HepG2 (cell line): ENCODE data around the gene MACROD2. TPM values are rescaled to one million over a fixed set of nuclear protein-coding genes. Genes with fewer than 3 reads are reported as not detected.

ENCODE experiments used
- ATAC-seq: fragments of 200-7000 bp; cut with Tn5 transposase; 3 replicates; pipeline ENCODE4 v1.9.1; 2020; ENCODE audit warnings: mild to moderate bottlenecking, moderate library complexity
- BruUV-seq: library from RNA; stranded (reverse); fragments of 400-500 nt; replicated peaks from 2 replicates; lab custom pipeline; 2021; lab: Mats Ljungman, UMichigan
- CTCF ChIA-PET: fragments of 300-600 bp; formaldehyde crosslinking; extraction: SDS; loops from one replicate; lab custom pipeline; 2021; ENCODE audit warnings: low total read pairs, inconsistent platforms, low intra/inter-chr PET ratio; lab: Yijun Ruan, JAX
- POLR2A ChIA-PET: fragments of 350-600 bp; sonication (Branson Sonifier 250); formaldehyde crosslinking; loops from one replicate; lab custom pipeline; 2020; ENCODE audit warnings: antibody characterized with exemption, inconsistent platforms; lab: Yijun Ruan, JAX
- DNase-seq: peaks from one replicate; pipeline ENCODE4 v3.0.0-alpha.2; 2015; ENCODE audit warnings: low spot score
- FAIRE-seq: peaks from 3 replicates; lab custom pipeline; 2011; peaks lifted over from hg19 to GRCh38; lab: Jason Lieb, UNC
- H2AFZ ChIP-seq: one replicate; pipeline ENCODE4 v1.6.1; 2011; ENCODE audit warnings: low read length, inconsistent platforms
- H3K27ac ChIP-seq: fragments of 300-600 bp; 3 replicates; pipeline ENCODE4 v1.8.0; 2011; ENCODE audit warnings: mixed run types, mild to moderate bottlenecking, mixed read lengths, low read length, inconsistent platforms; ENCODE audit not compliant: insufficient read depth; ENCODE audit errors: extremely low read length
- H3K27me3 ChIP-seq, 2 experiments: fragments of 200-600 bp in 1 of 2; 2 replicates in 1 of 2; 3 replicates in 1 of 2; pipeline versions ENCODE4 v1.6.0 to v1.8.0; 2011; ENCODE audit warnings: low read length in 2 of 2, mild to moderate bottlenecking in 2 of 2, moderate library complexity in 2 of 2, inconsistent platforms in 1 of 2; ENCODE audit not compliant: insufficient read depth in 2 of 2, control insufficient read depth in 1 of 2
- H3K36me3 ChIP-seq, 2 experiments: fragments of 200-600 bp in 1 of 2; replicated peaks in 1 of 2; 2 replicates in 1 of 2; 3 replicates in 1 of 2; pipeline versions ENCODE4 v1.5.1 to v1.8.0; 2011; ENCODE audit warnings: low read length in 2 of 2, inconsistent platforms in 1 of 2; ENCODE audit not compliant: insufficient read depth in 2 of 2, control insufficient read depth in 1 of 2
- H3K4me1 ChIP-seq: 2 replicates; pipeline ENCODE4 v1.5.1; 2012; ENCODE audit warnings: low read length, inconsistent platforms; ENCODE audit not compliant: insufficient read depth
- H3K4me2 ChIP-seq: 2 replicates; pipeline ENCODE4 v1.6.0; 2011; ENCODE audit warnings: low read depth, low read length, inconsistent platforms
- H3K4me3 ChIP-seq, 3 experiments: fragments of 200-600 bp in 1 of 3; sonication (generic), shearing (Covaris generic) in 1 of 3; replicated peaks in 1 of 3; 2 replicates each; pipeline ENCODE4 v1.5.1; 2011 to 2016; ENCODE audit warnings: low read length in 3 of 3, inconsistent platforms in 2 of 3, low read depth in 2 of 3, mild to moderate bottlenecking in 2 of 3, control low read depth in 1 of 3, mixed read lengths in 1 of 3; ENCODE audit not compliant: insufficient read depth in 1 of 3
- H3K79me2 ChIP-seq: one replicate; pipeline ENCODE4 v1.6.1; 2011; ENCODE audit warnings: low read length, inconsistent platforms; ENCODE audit not compliant: insufficient read depth
- H3K9ac ChIP-seq: 2 replicates; pipeline ENCODE4 v1.6.0; 2011; ENCODE audit warnings: mild to moderate bottlenecking, low read depth, low read length, inconsistent platforms; ENCODE audit not compliant: insufficient read depth
- H3K9me3 ChIP-seq: 2 replicates; pipeline ENCODE4 v1.5.1; 2012; ENCODE audit warnings: mild to moderate bottlenecking, low read length
- H4K20me1 ChIP-seq: 2 replicates; pipeline ENCODE4 v1.6.0; 2011; ENCODE audit warnings: inconsistent platforms, mild to moderate bottlenecking, low read length, moderate library complexity; ENCODE audit not compliant: insufficient read depth
- CTCF ChIP-seq: sonication (generic); formaldehyde crosslinking; IDR thresholded peaks from 2 replicates; pipeline ENCODE4 v1.5.0; 2020; ENCODE audit warnings: mild to moderate bottlenecking, missing genetic modification reagents, moderate library complexity
- PRDM15 ChIP-seq: sonication (generic); formaldehyde crosslinking; IDR thresholded peaks from 2 replicates; pipeline ENCODE4 v1.4.0; 2020; ENCODE audit warnings: missing genetic modification reagents
- ZNF563 ChIP-seq: sonication (generic); formaldehyde crosslinking; IDR thresholded peaks from 2 replicates; pipeline ENCODE4 v1.8.0; 2022; ENCODE audit warnings: mild to moderate bottlenecking, moderate library complexity, missing genetic modification reagents
- ZNF598 ChIP-seq: sonication (generic); formaldehyde crosslinking; IDR thresholded peaks from 2 replicates; pipeline ENCODE4 v1.5.1; 2020; ENCODE audit warnings: mild to moderate bottlenecking, missing genetic modification reagents, borderline replicate concordance
- WGBS: methylation state at CpG from one replicate; pipeline ENCODE4 v1.1.6; 2017; ENCODE audit warnings: low lambda C conversion rate; 5-methylcytosine and 5-hydroxymethylcytosine counted together
- in situ Hi-C: cut with HindIII; loops from 2 replicates; pipeline ENCODE4 v1.10.0; 2017; ENCODE audit warnings: low pct_unique_long_range_greater_than_20kb; ENCODE audit not compliant: extremely low pct_ligation_motif_present
- intact Hi-C: fragments of 100-400 bp; cut with micrococcal nuclease; formaldehyde crosslinking; loops from one replicate; pipeline ENCODE4 v1.10.0; 2022; ENCODE audit not compliant: unreplicated experiment
- polyA plus RNA-seq, 8 experiments: library from polyadenylated mRNA; depleted of rRNA in 3 of 8; stranded (reverse) in 7 of 8; unstranded in 1 of 8; fragments of >200 nt; fragmentation: Illumina TruSeq in 4 of 8; extraction: Trizol in 4 of 8; gene quantifications; 2 replicates each; pipeline versions ENCODE4 v1.2.1 to v1.2.3, GENCODE V29; 2011 to 2016; ENCODE audit warnings: low read depth in 4 of 8, missing spikeins in 1 of 8, mixed read lengths in 1 of 8; ENCODE audit not compliant: insufficient read depth in 1 of 8
- total RNA-seq, 5 experiments: library from RNA; depleted of rRNA; stranded (reverse); fragments of >200 nt; fragmentation: Illumina TruSeq; extraction: Trizol; gene quantifications; 2 replicates each; pipeline ENCODE4 v1.2.3, GENCODE V29; 2016; ENCODE audit warnings: low read depth in 1 of 5

MACROD2 gene
- total and polyA plus RNA-seq, 2 of the 13 experiments (the other 11 are each of a cell fraction or from before 2014, with no cell fraction given): 0.13 to 0.51 TPM

DNA sequence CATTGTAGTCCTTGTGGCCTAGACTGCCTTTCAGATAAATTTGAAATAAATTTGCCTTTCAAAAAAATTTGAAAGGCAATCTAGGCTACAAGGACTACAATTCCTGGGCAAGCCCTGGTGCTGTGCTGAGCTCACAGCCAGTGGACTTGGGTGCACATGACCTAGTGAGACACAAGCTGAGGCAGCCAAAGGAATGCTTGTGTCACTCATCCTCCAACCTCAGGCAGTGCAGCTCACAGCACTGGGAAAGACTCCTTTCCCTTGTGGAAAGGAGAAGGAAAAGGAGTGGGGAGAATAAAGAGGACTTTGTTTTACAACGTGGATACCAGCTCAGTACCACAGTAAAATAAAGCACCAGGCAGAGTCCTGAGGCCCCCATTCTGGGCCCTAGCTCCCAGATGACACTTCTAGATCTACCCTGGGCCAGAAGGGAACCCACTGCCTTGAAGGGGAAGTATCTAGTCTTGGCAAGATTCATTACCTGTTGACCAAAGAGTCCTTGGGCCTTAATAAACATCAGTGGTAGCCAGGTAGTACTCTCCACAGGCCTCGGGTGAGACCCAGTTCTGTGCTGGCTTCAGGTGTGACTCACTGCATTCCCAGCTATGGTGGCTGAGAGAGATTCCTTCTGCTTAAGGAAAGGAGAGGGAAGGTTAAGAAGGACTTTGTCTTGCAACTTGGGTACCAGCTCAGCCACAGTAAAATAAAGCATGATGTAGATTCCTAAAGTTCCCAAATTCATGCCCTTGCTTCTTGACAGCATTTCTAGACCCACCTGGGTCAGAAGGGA is 1001.8 kb downstream of the MACROD2 start:
- ATAC-seq: peak; percentile 41; the same call in 2 of the 3 replicates
- H3K9me3 ChIP-seq: peaks cover 35% of the 10 kb centered on the region
- DNase-seq: no peak
- intact Hi-C loops: no loop called here
- BruUV-seq: no TSS peak
- no peaks in the 10 kb centered on the region for H3K27me3 ChIP-seq
- ChIA-PET CTCF (no interaction called here), POLR2A (interaction anchor here (1.2 to 1.9 kb wide), 2 partner anchors 12 to 64 kb away, joined by 4 to 9 read pairs; no protein-coding TSS in a partner anchor)
- FAIRE-seq: no peak
- H2AFZ ChIP-seq: no peak overlapping the region
- H3K4me2 ChIP-seq: no peak overlapping the region
- WGBS: 36% methylated on average over 2 of the region's 2 CpGs
- peaks cover 15% of the 10 kb centered on the region for H3K4me1 ChIP-seq
- H3K9ac ChIP-seq: no peak overlapping the region
- H3K4me3 ChIP-seq: no peak overlapping the region
- in situ Hi-C loops: no loop called here
- H3K79me2 ChIP-seq: no peaks in the 10 kb centered on the region
- no peaks in the 10 kb centered on the region for H3K36me3 ChIP-seq
- TF ChIP-seq CTCF (CRISPR knock-in tag) (no peak), ZNF563 (CRISPR knock-in tag) (peak; percentile 98), ZNF598 (CRISPR knock-in tag) (no peak), PRDM15 (peak; percentile 2; the same call in 1 of the 2 replicates)
- no peak overlapping the region for H3K27ac ChIP-seq
- H4K20me1 ChIP-seq: no peaks in the 10 kb centered on the region
